Measurements from ENCODE around the gene EMP3. TPM values are rescaled to one million over a fixed set of nuclear protein-coding genes. Genes with fewer than 3 reads are reported as not detected.
A peak's percentile ranks its signal among the peaks of the same experiment; 100 is the strongest.

The EMP3 gene
- total RNA-seq, 8 experiments from 2014 or later = 5.3 to 382 (median 35.3) TPM

DNA sequence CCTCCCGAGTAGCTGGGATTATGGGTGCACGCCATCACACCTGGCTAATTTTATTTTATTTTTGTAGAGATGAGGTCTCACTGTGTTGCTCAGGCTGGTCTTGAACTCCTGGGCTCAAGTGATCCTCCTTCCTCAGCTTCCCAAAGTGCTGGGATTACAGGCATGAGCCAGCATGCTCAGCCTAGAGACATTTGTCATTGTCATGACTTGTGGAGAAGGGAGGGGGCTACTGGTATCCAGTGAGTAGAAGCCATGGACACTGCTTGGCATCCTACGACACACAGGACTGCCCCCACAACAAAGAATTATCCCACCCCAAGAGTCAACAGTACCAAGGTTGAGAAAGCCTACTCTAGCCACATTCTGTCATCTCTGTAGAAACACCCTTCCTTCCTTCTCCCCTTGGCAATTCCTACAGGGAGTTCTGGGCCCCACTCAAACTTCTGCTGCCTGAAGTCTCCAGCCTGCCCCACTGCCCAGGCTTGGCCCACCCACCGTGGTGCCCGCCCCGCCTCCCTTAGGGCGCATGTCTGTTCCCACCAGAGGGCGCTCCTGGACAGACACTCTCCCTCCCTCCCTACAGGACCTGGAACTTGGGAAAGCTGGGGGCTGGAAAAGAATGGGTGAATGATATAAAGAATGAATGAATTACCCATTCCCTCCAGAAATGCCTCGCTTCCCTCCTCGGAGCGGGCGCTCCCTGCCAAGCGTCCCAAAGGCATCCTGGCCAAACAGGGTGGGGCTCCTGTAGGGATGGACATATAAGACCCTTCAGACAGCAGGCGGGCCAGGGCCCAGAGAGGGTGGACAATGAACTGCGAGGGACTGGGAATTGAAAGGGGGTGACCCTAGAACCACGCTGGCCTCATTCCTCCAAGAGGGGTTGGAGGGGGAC, 5.5 kb upstream of the EMP3 start:
- WGBS, 10 experiments = 20 to 93% (median 63%) methylated on average over 1 to 6 of the region's 16 CpGs; no CpG with 5 or more reads in 3 of the 10 experiments
- Histone ChIP-seq H3K27ac (no peak overlapping the region), H3K4me3 (no peak overlapping the region), H3K4me1 (replicated peaks in 1 of 2) (peaks cover 7 to 28% of the 10 kb centered on the region in 2 donors)
- peak in 7 of 8 experiments; percentile 8 to 46 (median 13) for ATAC-seq (replicated peaks in 6 of 8)
- in situ Hi-C loops (cut with MboI; ENCODE audit: low pct_unique_long_range_greater_than_20kb in 2 of 9, low sequenced_read_pairs in 9 of 9, unreplicated experiment in 9 of 9) = loop anchor here in 2 of 9 experiments (25.0 kb wide), 1 partner anchor 267 kb away; no protein-coding TSS in a partner anchor

DNA sequence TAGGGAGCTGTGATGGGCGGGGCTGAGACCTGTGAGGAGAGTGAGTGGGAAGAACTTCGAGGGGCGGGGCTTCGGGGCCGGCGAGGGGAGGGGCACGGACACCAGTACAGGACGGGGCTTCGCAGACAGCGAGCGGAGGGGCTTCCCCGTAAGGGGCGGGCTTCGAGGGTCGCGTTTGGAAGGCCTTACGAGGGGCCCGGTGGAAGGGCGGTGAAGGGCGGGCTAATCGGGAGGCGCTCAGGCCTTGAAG, 4.1 kb upstream of the EMP3 start:
- in situ Hi-C loops (cut with MboI; ENCODE audit: low pct_unique_long_range_greater_than_20kb in 2 of 9, low sequenced_read_pairs in 9 of 9, unreplicated experiment in 9 of 9) = loop anchor here in 2 of 9 experiments (25.0 kb wide), 1 partner anchor 266 kb away; no protein-coding TSS in a partner anchor
- peak; percentile 33 to 70 (median 66) for ATAC-seq (replicated peaks in 6 of 8)
- Histone ChIP-seq H3K4me1 (replicated peaks in 1 of 2) (peaks cover 7 to 42% of the 10 kb centered on the region in 2 donors), H3K4me3 (peak overlapping the region; percentile 32 to 48 (median 40)), H3K27ac (peak overlapping the region; percentile 85 to 93)
- 0 to 3% (median 0%) methylated on average over 4 to 7 of the region's 22 CpGs; no CpG with 5 or more reads in 7 of the 10 experiments for whole genome bisulfite sequencing, 10 experiments

DNA sequence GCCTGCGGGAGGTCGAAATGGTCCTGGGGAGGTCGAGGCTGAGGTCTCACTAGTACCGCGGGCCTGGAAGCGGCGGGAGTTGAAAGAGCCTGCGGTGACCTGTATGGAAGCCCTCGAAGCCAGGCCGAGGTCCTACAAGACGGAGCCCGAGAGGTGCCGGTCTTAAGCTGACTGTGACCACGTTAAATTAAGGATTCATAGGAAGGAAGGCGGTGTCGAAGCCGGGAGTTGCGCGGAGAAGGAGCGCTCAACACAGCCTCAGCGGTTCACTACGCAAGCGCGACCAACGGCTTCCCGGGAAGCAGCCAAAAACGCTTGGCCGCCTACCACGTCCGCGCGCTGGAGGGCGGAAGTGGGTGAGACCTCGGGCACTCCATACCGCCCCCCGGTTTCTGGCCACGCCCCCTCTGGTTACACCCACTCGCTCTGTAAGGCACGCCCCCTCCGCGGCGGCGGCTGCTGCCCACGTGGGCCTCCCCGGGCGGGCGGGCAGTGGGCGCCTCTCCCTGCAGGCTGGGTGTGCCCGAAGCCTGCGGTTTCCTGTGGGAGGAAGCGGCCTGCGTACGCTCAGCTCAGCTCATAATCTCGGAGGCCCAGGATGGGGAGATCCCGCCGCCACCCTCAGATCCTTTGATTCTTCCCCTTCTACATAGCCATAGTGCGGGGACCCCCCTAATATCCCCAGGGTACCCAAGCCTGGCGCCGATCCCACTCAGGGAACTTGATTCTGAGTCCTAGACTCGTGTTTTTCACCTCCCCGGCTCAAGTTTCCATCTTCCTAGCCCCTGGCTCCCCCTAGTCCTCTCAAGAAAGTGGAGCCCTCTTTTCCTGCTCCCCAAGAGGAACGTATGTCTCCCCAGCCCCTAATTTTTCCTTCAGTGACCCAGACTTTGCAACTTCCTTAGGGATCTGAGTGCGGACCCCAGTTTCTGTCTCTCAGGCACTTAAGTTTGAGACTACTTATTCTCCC, 3.4 kb upstream of the EMP3 start:
- peak; percentile 59 to 80 (median 76) for ATAC-seq (replicated peaks in 6 of 8)
- H3K4me3 ChIP-seq = peak overlapping the region; percentile 32 to 48 (median 40)
- H3K27ac ChIP-seq = peak overlapping the region; percentile 85 to 93
- WGBS, 10 experiments = 0 to 71% (median 10%) methylated on average over 1 to 28 of the region's 63 CpGs; no CpG with 5 or more reads in 4 of the 10 experiments
- H3K4me1 ChIP-seq (replicated peaks in 1 of 2) = peaks cover 7 to 42% of the 10 kb centered on the region in 2 donors
- in situ Hi-C loops (cut with MboI; ENCODE audit: low pct_unique_long_range_greater_than_20kb in 2 of 9, low sequenced_read_pairs in 9 of 9, unreplicated experiment in 9 of 9) = loop anchor here in 2 of 9 experiments (25.0 kb wide), 1 partner anchor 265 kb away; no protein-coding TSS in a partner anchor

DNA sequence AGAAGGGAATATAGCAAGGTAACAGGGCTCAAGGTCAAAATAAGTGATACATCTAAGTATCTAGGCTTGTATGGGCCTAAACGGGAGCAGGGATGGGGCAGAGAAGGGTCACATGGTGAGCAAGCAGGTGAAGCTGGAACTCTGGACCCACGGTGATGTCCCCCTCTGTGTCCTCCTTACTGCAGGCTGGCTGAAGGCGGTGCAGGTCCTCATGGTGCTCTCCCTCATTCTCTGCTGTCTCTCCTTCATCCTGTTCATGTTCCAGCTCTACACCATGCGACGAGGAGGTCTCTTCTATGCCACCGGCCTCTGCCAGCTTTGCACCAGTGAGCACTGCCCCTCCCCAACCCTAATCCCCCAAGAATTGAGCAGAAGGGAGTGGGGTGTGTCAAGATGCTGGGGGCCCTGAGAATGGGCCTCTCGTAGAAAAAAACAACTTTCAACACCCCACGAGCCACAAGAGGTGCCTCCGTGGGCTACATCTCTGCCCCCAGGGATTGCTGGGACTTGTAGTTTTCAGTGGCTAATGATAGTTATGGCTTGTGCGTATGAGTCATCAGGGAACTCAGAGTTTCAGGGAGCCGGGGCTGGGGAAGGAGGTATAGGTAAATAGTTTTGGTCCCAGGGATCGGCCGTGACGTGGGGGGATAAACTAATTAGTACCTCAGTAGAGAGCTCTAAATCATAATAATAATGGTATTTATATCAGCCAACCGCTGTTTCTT, 4.0 kb downstream of the EMP3 start:
- Histone ChIP-seq H3K4me1 (replicated peaks in 1 of 2) (peaks cover 7 to 43% of the 10 kb centered on the region in 2 donors), H3K27ac (no peak overlapping the region), H3K4me3 (no peak overlapping the region)
- in situ Hi-C loops (cut with MboI; ENCODE audit: low pct_unique_long_range_greater_than_20kb in 2 of 9, low sequenced_read_pairs in 9 of 9, unreplicated experiment in 9 of 9) = no loop called here
- no peak for ATAC-seq (replicated peaks in 6 of 8)
- 46 to 88% (median 65%) methylated on average over 1 to 8 of the region's 15 CpGs; no CpG with 5 or more reads in 2 of the 10 experiments for WGBS, 10 experiments

DNA sequence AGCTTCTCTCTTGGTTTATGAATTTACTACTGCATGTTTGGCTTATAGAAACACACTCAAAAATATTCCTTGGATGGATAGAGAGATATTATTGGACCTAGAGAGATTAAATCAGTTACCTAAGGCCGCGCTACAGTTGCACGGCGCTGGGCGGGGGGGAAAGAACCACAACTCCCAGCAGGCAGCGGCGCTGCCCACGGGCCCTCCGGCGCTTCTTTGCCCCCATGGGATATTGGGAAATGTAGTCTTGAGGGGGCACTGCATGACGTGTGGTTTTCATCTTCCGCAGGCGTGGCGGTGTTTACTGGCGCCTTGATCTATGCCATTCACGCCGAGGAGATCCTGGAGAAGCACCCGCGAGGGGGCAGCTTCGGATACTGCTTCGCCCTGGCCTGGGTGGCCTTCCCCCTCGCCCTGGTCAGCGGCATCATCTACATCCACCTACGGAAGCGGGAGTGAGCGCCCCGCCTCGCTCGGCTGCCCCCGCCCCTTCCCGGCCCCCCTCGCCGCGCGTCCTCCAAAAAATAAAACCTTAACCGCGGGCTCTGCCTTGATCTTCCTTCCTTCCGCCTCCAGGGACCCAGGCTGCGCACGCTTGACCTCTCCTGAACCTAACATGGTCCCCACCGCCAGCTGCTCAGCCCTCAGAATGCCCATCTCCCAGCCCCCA, 4.8 kb downstream of the EMP3 start:
- peak overlapping the region; percentile 24 to 36 (median 36) for H3K4me3 ChIP-seq
- H3K27ac ChIP-seq = peak overlapping the region in 1 of 2 donors; percentile 48
- in situ Hi-C loops (cut with MboI; ENCODE audit: low pct_unique_long_range_greater_than_20kb in 2 of 9, low sequenced_read_pairs in 9 of 9, unreplicated experiment in 9 of 9) = no loop called here
- peaks cover 7 to 38% of the 10 kb centered on the region in 2 donors for H3K4me1 ChIP-seq (replicated peaks in 1 of 2)
- 0 to 94% (median 40%) methylated on average over 1 to 8 of the region's 41 CpGs; no CpG with 5 or more reads in 3 of the 10 experiments for WGBS, 10 experiments
- peak in 5 of 8 experiments; percentile 70 to 82 (median 72) for ATAC-seq (replicated peaks in 6 of 8)

DNA sequence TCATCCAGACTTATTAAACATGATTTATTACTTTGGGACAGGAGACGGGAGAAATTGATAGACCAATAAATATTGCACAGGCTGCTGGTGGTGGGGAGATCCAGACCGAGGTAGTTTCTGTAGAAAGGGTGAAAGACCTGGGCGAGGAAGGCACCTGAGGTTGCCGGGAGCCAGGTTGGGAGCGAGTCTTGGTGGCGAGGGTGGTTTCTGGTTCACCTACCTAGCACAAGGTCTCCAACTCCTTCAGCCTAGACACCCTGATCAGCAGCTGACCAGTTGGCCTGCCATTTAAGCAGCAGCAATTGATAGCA, 7.0 kb downstream of the EMP3 start:
- H3K27ac ChIP-seq = peak overlapping the region in 1 of 2 donors; percentile 58
- H3K4me1 ChIP-seq (replicated peaks in 1 of 2) = peaks cover 7 to 27% of the 10 kb centered on the region in 2 donors
- peak overlapping the region in 2 of 5 donors; percentile 17 for H3K4me3 ChIP-seq
- in situ Hi-C loops (cut with MboI; ENCODE audit: low pct_unique_long_range_greater_than_20kb in 2 of 9, low sequenced_read_pairs in 9 of 9, unreplicated experiment in 9 of 9) = no loop called here
- ATAC-seq (replicated peaks in 6 of 8) = no peak
- 0 to 100% (median 50%) methylated on average over 1 to 5 of the region's 6 CpGs; no CpG with 5 or more reads in 3 of the 10 experiments for WGBS, 10 experiments

DNA sequence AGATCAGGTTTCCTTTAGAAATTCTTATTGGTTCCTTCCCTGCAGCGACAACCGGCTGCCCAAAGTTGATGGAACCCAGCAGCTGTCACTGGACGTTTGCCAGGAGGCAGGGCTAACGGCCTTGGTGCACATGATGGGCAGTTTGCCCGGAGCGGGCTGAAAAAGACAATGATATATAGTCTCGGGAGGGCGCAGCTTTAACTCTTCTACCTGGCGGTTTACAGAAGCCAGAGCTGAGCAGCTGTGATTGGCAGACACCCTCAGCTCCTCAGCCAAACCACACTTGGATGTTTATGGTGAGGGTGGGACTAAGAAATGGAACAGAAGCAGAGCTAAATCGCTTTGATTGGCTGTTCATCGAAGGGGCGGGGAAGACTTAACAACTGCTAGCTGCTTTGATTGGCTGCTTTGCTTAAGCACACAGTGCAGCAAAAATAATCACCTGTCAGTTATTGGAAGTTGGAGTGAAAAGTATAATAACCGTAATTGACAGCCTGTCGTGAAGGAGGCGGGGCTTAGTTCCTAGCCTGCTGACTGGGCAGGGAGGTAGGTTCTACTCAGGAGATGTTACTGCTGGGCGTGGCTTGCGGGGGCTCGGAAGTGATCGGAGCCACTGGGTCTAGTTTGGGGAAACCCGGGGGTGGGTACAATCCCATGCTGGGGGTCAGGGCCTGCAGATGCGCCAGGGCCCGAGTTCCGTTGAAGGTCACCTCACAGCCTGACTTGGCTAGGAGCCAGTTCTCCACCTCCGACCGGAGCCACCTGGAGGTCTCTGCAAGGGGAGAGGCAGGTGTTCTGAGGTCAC, 7.5 kb downstream of the EMP3 start:
- peak; percentile 61 to 85 (median 74) for ATAC-seq (replicated peaks in 6 of 8)
- in situ Hi-C loops (cut with MboI; ENCODE audit: low pct_unique_long_range_greater_than_20kb in 2 of 9, low sequenced_read_pairs in 9 of 9, unreplicated experiment in 9 of 9) = no loop called here
- Histone ChIP-seq H3K4me1 (replicated peaks in 1 of 2) (peaks cover 7 to 27% of the 10 kb centered on the region in 2 donors), H3K27ac (peak overlapping the region in 1 of 2 donors; percentile 58), H3K4me3 (peak overlapping the region; percentile 2 to 18 (median 11))
- WGBS, 10 experiments = 0 to 19% (median 8%) methylated on average over 3 to 13 of the region's 25 CpGs; no CpG with 5 or more reads in 1 of the 10 experiments

DNA sequence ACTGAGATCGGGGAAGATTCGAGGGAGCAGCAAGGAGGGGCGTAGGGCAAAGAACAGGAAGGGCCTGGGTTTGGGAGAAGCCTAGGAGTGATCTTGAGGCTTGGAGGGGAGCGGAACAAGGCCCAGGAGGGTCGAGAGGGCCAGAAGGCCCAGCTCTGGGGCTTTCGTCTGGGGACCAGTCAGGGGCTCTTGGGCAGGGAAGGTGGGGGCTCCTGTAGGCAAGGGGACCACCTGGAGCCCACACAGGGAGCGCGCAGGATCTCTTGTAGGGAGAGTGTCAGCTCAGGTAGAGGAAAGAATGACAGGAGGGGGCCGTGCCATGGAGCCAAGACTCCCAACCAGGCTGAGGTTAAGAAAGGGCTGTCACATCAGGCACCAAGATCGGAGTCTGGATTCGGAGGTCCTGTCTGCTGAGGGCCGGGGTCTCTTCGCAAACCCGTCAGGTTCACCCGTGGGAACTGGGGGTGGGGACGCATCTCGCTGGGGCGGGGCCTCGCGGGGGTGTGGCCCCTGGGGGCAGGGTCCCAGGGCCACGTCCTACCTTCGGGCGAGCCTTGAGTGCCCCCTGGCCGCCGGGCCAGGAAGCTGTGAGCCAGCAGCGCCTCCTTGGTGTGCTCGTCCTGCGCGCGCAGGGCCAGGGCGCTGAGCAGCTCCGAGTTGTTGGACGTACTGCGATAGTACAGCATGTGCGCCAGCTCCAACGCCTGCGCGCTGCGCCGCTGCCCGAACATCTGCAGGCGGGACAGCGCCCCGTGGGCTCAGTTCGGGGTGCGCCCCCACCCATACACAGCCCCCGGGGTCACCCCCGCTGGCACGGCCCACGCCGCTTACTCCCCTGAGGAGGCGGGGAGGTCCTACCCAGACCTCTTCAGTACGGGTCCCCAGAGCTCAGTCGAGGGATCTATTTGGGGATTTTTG, 8.4 kb downstream of the EMP3 start:
- peak; percentile 16 to 76 (median 36) for ATAC-seq (replicated peaks in 6 of 8)
- WGBS, 10 experiments = 0 to 53% (median 8%) methylated on average over 1 to 11 of the region's 54 CpGs; no CpG with 5 or more reads in 2 of the 10 experiments
- peak overlapping the region in 2 of 5 donors; percentile 15 to 18 for H3K4me3 ChIP-seq
- in situ Hi-C loops (cut with MboI; ENCODE audit: low pct_unique_long_range_greater_than_20kb in 2 of 9, low sequenced_read_pairs in 9 of 9, unreplicated experiment in 9 of 9) = no loop called here
- H3K27ac ChIP-seq = peak overlapping the region in 1 of 2 donors; percentile 50
- peaks cover 7 to 27% of the 10 kb centered on the region in 2 donors for H3K4me1 ChIP-seq (replicated peaks in 1 of 2)

DNA sequence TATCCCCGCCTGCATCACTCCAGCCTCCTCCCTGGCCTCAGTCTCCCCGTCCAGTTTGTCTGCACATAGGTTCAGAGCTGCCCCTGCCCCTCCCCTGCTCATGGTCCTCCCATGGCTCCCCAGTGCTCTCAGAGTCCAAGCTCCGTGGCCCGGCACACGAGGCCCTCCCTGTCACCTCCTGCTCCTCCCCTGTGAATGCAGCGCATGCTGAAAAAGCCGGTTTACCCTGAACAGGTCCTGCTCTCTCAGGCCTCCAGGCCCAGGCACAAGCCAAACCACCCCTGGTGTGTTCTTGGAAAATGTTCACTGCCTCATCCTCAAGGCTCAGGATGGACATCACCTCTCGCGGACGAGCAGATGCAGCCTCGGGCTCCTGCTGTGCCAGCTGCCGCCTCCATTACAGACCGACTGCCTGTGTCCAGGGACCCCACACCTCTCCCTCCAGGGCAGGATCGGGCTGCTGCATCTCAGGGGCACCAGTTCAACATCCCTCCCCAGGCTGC, 13.0 kb downstream of the EMP3 start:
- H3K27ac ChIP-seq = no peak overlapping the region
- no peak overlapping the region for H3K4me3 ChIP-seq
- no peak for ATAC-seq (replicated peaks in 6 of 8)
- in situ Hi-C loops (cut with MboI; ENCODE audit: low pct_unique_long_range_greater_than_20kb in 2 of 9, low sequenced_read_pairs in 9 of 9, unreplicated experiment in 9 of 9) = no loop called here
- 30 to 80% (median 69%) methylated on average over 1 to 5 of the region's 14 CpGs; no CpG with 5 or more reads in 5 of the 10 experiments for WGBS, 10 experiments
- peaks cover 0 to 8% of the 10 kb centered on the region in 2 donors for H3K4me1 ChIP-seq (replicated peaks in 1 of 2)

DNA sequence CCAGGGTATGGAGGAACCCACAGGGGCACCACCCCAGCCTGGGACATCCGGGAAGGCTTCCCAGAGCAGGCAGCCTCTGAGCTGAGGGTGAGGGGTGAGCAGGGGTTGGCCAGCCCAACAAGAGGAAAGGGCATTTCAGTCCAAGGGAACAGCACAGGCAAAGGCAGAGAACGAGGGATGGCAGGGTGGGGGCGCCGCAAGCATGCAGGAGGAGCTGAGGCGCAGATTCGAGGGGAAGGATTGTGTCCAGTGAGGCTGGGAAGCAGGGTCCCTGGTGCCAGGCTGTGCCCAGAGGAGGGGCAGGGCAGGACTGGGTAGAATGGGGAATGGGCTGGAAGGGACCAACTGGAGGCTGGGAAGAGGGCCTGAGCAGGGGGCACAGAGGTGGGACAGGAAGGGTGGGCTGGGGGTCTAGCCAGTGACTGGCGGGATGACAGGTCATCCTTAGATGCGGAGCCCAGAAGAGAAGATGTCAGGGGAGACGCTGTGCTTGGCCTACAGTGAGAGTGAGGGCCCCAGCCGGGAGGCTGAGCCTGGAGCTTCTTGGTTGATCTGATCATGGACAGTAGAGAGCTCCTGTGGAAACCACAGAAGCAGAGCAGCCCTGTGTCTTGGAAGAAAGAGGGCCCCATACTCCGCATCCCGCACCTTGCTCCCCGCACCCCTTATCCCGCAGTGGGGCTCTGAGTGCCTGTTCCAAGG, 13.6 kb downstream of the EMP3 start:
- no peak for ATAC-seq (replicated peaks in 6 of 8)
- in situ Hi-C loops (cut with MboI; ENCODE audit: low pct_unique_long_range_greater_than_20kb in 2 of 9, low sequenced_read_pairs in 9 of 9, unreplicated experiment in 9 of 9) = no loop called here
- WGBS, 10 experiments = 85 to 100% (median 88%) methylated on average over 1 to 6 of the region's 14 CpGs; no CpG with 5 or more reads in 6 of the 10 experiments

More for the DNA sequence above, 13.6 kb downstream of the EMP3 start:
- Histone ChIP-seq H3K27ac (peak overlapping the region in 1 of 2 donors; percentile 23), H3K4me3 (no peak overlapping the region), H3K4me1 (replicated peaks in 1 of 2) (peaks cover 0 to 1% of the 10 kb centered on the region in 2 donors)

Measured in motor neuron (in vitro differentiated cells).